OCI-LY3 (cell line): ENCODE results near the gene MLLT10.

Experiments
- EZH2phosphoT487 ChIP-seq: fragments of 200-600 bp; shearing (Covaris generic); IDR thresholded peaks from 2 replicates; pipeline ENCODE4 v1.6.1; 2018; ENCODE audit warnings: antibody characterized with exemption, mixed run types, low read depth
- TF ChIP-seq, protein P1 (sequence below): fragments of 200-600, 300-600 bp; sonication (generic); IDR thresholded peaks from 2 replicates; pipeline ENCODE4 v1.5.1; 2014; ENCODE audit warnings: antibody characterized with exemption, low read length, low read depth

DNA sequence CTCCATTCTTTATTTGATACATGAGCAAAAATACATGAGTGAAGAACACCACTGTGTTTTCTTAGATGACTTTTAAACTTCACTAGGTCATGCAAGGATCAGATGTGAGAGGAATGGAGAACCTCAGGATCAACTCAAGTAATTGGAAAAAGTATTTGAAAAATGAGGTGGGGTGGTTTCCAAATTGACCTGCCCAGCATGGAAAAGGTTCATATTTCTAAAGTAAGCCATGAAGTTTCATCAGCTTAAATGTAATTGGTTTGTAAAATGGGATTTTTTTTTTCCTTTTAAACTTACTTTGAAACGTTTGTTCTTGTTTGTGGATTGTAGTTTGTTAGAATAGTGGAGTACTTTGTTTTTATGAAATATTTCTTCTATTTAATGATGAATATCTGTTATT is 134.8 kb downstream of the MLLT10 start:
- TF ChIP-seq, protein P1, sequence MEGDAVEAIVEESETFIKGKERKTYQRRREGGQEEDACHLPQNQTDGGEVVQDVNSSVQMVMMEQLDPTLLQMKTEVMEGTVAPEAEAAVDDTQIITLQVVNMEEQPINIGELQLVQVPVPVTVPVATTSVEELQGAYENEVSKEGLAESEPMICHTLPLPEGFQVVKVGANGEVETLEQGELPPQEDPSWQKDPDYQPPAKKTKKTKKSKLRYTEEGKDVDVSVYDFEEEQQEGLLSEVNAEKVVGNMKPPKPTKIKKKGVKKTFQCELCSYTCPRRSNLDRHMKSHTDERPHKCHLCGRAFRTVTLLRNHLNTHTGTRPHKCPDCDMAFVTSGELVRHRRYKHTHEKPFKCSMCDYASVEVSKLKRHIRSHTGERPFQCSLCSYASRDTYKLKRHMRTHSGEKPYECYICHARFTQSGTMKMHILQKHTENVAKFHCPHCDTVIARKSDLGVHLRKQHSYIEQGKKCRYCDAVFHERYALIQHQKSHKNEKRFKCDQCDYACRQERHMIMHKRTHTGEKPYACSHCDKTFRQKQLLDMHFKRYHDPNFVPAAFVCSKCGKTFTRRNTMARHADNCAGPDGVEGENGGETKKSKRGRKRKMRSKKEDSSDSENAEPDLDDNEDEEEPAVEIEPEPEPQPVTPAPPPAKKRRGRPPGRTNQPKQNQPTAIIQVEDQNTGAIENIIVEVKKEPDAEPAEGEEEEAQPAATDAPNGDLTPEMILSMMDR: no peak
- no peak for TF ChIP-seq EZH2phosphoT487
